Measurements from ENCODE around the gene BBS2. TPM values are rescaled to one million over a fixed set of nuclear protein-coding genes. Genes with fewer than 3 reads are reported as not detected.
A peak's percentile ranks its signal among the peaks of the same experiment; 100 is the strongest.

The BBS2 gene
- total RNA-seq, 1 experiment from 2014 or later, result 23.9 TPM

DNA sequence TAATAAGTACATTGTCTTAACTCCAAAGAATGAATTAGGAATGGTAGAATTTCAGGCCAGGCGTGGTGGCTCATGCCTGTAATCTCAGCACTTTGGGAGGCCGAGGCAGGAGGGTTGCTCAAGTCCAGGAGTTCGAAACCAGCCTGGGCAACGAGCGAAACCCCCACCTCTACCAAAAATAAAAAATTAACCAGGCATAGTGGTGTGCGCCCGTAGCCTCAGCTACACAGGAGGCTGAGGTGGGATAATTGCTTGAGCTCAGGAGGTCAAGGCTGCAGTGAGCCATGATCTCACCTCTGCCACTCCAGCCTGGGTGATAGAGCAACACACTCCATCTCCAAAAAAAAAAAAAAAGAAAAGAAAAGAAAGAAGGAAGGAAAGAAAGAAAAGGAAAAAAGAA is 18.5 kb upstream of the BBS2 start:
- no peak for DNase-seq (ENCODE audit: unreplicated experiment)
- Mint-ChIP-seq H3K4me1 (ENCODE audit: insufficient read depth, unreplicated experiment) (no peaks in the 10 kb centered on the region), H3K27me3 (ENCODE audit: insufficient read depth, unreplicated experiment) (no peaks in the 10 kb centered on the region), H3K9me3 (ENCODE audit: unreplicated experiment) (no peaks in the 10 kb centered on the region), H3K36me3 (ENCODE audit: insufficient read depth, unreplicated experiment) (peaks cover 6% of the 10 kb centered on the region), H3K27ac (ENCODE audit: low read depth, unreplicated experiment) (no peak overlapping the region), H3K4me3 (ENCODE audit: unreplicated experiment) (no peak overlapping the region)
- intact Hi-C loops (cut with micrococcal nuclease), result no loop called here
- CTCF ChIA-PET, result interaction anchor here (0.5 to 0.9 kb wide), 2 partner anchors 38 to 555 kb away, joined by 3 to 4 read pairs; no protein-coding TSS in a partner anchor
- TF ChIP-seq, protein P1, sequence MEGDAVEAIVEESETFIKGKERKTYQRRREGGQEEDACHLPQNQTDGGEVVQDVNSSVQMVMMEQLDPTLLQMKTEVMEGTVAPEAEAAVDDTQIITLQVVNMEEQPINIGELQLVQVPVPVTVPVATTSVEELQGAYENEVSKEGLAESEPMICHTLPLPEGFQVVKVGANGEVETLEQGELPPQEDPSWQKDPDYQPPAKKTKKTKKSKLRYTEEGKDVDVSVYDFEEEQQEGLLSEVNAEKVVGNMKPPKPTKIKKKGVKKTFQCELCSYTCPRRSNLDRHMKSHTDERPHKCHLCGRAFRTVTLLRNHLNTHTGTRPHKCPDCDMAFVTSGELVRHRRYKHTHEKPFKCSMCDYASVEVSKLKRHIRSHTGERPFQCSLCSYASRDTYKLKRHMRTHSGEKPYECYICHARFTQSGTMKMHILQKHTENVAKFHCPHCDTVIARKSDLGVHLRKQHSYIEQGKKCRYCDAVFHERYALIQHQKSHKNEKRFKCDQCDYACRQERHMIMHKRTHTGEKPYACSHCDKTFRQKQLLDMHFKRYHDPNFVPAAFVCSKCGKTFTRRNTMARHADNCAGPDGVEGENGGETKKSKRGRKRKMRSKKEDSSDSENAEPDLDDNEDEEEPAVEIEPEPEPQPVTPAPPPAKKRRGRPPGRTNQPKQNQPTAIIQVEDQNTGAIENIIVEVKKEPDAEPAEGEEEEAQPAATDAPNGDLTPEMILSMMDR (IDR thresholded peaks at IDR 0.05; ENCODE audit: unreplicated experiment), result no peak
- POLR2A ChIA-PET, result no interaction called here
- BruUV-seq (replicated peaks), result no TSS peak

DNA sequence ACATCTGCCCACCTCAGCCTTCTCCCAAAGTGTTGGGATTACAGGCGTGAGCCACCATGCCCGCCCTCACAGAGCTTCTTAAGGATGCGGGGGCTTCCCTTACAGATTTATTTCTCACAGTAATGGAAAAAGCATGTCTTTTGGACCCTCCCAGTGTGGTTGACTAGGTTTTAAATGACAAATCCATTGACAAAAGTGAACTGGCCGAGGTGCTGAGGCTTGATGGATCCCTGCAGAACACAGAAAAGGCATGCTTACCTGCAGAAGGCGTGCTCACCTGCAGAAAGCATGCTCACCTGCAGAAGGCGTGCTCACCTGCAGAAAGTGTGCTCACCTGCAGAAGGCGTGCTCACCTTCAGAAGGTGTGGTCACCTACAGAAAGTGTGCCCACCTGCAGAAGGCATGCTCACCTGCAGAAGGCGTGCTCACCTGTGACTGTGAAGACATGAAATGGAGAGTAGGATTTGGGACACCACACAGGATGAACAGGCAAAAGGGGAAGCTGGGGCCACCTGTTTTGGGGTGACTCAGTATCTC is 15.1 kb upstream of the BBS2 start:
- no peak overlapping the region for H3K4me3 Mint-ChIP-seq (ENCODE audit: unreplicated experiment)
- H3K9me3 Mint-ChIP-seq (ENCODE audit: unreplicated experiment), result no peaks in the 10 kb centered on the region
- H3K36me3 Mint-ChIP-seq (ENCODE audit: insufficient read depth, unreplicated experiment), result peaks cover 6% of the 10 kb centered on the region
- H3K4me1 Mint-ChIP-seq (ENCODE audit: insufficient read depth, unreplicated experiment), result peaks cover 10% of the 10 kb centered on the region
- CTCF ChIA-PET, result interaction anchor here (1.0 to 1.6 kb wide), 2 partner anchors 66 to 67 kb away, joined by 4 to 8 read pairs; no protein-coding TSS in a partner anchor
- no peak overlapping the region for H3K27ac Mint-ChIP-seq (ENCODE audit: low read depth, unreplicated experiment)
- TF ChIP-seq, protein P1 (IDR thresholded peaks at IDR 0.05; ENCODE audit: unreplicated experiment), result no peak
- BruUV-seq (replicated peaks), result no TSS peak
- intact Hi-C loops (cut with micrococcal nuclease), result no loop called here
- H3K27me3 Mint-ChIP-seq (ENCODE audit: insufficient read depth, unreplicated experiment), result no peaks in the 10 kb centered on the region
- POLR2A ChIA-PET, result no interaction called here
- no peak for DNase-seq (ENCODE audit: unreplicated experiment)

DNA sequence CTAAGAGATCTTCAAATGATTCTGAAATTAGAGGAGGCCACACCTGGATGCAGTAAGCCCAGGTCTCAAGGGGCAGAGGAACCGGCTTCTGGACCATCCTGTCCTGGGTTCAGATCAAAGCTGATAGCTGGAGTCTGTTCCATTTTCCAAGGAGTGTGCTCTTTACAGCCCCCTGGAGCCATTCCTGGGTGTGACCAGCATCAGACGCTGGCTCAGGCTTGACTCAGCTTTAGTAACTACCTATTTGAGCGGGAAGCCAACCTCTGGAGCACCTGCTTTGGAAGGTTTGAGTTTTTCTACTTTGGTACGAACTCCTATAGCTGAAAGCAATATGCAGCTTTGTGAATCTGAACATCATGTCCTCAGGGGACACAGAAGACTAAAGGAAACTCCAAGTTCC is 12.9 kb upstream of the BBS2 start:
- Mint-ChIP-seq H3K27me3 (ENCODE audit: insufficient read depth, unreplicated experiment) (no peaks in the 10 kb centered on the region), H3K4me3 (ENCODE audit: unreplicated experiment) (no peak overlapping the region), H3K4me1 (ENCODE audit: insufficient read depth, unreplicated experiment) (peaks cover 10% of the 10 kb centered on the region), H3K9me3 (ENCODE audit: unreplicated experiment) (no peaks in the 10 kb centered on the region), H3K36me3 (ENCODE audit: insufficient read depth, unreplicated experiment) (peaks cover 6% of the 10 kb centered on the region), H3K27ac (ENCODE audit: low read depth, unreplicated experiment) (no peak overlapping the region)
- DNase-seq (ENCODE audit: unreplicated experiment), result no peak
- CTCF ChIA-PET, result interaction anchor here (0.6 to 1.1 kb wide), 4 partner anchors 14 to 68 kb away, joined by 3 to 4 read pairs (median 3); no protein-coding TSS in a partner anchor
- POLR2A ChIA-PET, result interaction anchor here (0.6 to 1.2 kb wide), 4 partner anchors 11 to 80 kb away, joined by 3 to 7 read pairs (median 3); no protein-coding TSS in a partner anchor
- intact Hi-C loops (cut with micrococcal nuclease), result no loop called here
- no TSS peak for BruUV-seq (replicated peaks)
- TF ChIP-seq, protein P1 (IDR thresholded peaks at IDR 0.05; ENCODE audit: unreplicated experiment), result no peak

DNA sequence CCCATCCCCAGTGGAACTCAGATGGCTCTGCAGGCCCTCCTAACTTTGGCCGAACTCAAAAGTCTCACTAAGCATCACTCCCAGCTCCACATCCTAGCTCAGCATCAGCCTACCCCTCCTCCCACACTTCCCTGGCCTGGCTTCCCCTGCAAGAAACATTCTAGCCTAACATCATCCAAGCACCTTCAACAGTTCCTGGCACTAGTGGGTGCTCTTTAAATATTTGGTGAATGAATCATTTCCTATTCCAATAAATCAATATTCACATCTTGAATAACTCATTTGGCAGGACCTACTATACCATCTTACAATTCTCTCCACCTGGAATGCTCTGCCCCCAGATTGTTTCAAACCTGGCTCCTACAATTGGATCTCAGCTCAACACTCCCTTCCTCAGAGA is 11.0 kb upstream of the BBS2 start:
- H3K4me1 Mint-ChIP-seq (ENCODE audit: insufficient read depth, unreplicated experiment), result peaks cover 10% of the 10 kb centered on the region
- no TSS peak for BruUV-seq (replicated peaks)
- H3K27ac Mint-ChIP-seq (ENCODE audit: low read depth, unreplicated experiment), result peak overlapping the region; percentile 28
- TF ChIP-seq, protein P1 (IDR thresholded peaks at IDR 0.05; ENCODE audit: unreplicated experiment), result no peak
- H3K36me3 Mint-ChIP-seq (ENCODE audit: insufficient read depth, unreplicated experiment), result peaks cover 6% of the 10 kb centered on the region
- H3K4me3 Mint-ChIP-seq (ENCODE audit: unreplicated experiment), result no peak overlapping the region
- H3K9me3 Mint-ChIP-seq (ENCODE audit: unreplicated experiment), result no peaks in the 10 kb centered on the region
- ChIA-PET POLR2A (no interaction called here), CTCF (no interaction called here)
- H3K27me3 Mint-ChIP-seq (ENCODE audit: insufficient read depth, unreplicated experiment), result no peaks in the 10 kb centered on the region
- DNase-seq (ENCODE audit: unreplicated experiment), result no peak
- intact Hi-C loops (cut with micrococcal nuclease), result no loop called here

Measured in MCF 10A (cell line).